SHP77 (cell line): ENCODE measurements around the gene PDE9A.
"Not testable (repeated sequence)": the region's sequence is repeated elsewhere in the genome, so short reads cannot be mapped to it uniquely, and the experiment has no call there.

ENCODE experiments used
- DNase-seq, 2 experiments: peaks; one replicate each; lab custom pipeline; 2025; lab: John Stamatoyannopoulos, UW

PDE9A gene

GRCh38 chr21:42624936-42625335 lies 28.5 kb upstream of the PDE9A start:
- no peak for DNase-seq

GRCh38 chr21:42626171-42626570 lies 27.2 kb upstream of the PDE9A start:
- DNase-seq = no peak

- peak in 1 of 2 experiments; percentile 8 for DNase-seq
These were observed 25.7 kb upstream of the PDE9A start for GRCh38 chr21:42627527-42628289.

- DNase-seq = not testable (repeated sequence)
These were observed 24.9 kb upstream of the PDE9A start for GRCh38 chr21:42628466-42629061.

GRCh38 chr21:42629933-42630589 lies 23.4 kb upstream of the PDE9A start:
- no peak for DNase-seq

- DNase-seq = no peak
These were observed 22.8 kb upstream of the PDE9A start for GRCh38 chr21:42630626-42631025.

- no peak for DNase-seq
These were observed 22.3 kb upstream of the PDE9A start for GRCh38 chr21:42631142-42631541.

- DNase-seq = no peak
These were observed 21.1 kb upstream of the PDE9A start for GRCh38 chr21:42632336-42632751.

- DNase-seq = no peak
These were observed 20.4 kb upstream of the PDE9A start for GRCh38 chr21:42632771-42633690.

GRCh38 chr21:42633858-42634257 lies 19.6 kb upstream of the PDE9A start:
- DNase-seq = no peak

GRCh38 chr21:42635848-42636519 lies 17.4 kb upstream of the PDE9A start:
- DNase-seq = no peak

GRCh38 chr21:42636520-42637266 lies 16.7 kb upstream of the PDE9A start:
- DNase-seq = no peak

GRCh38 chr21:42637267-42638041 lies 16.0 kb upstream of the PDE9A start:
- no peak for DNase-seq

GRCh38 chr21:42638266-42638863 lies 15.1 kb upstream of the PDE9A start:
- DNase-seq = no peak

- no peak for DNase-seq
These were observed 13.7 kb upstream of the PDE9A start for GRCh38 chr21:42639646-42640152.

GRCh38 chr21:42640486-42640885 lies 12.9 kb upstream of the PDE9A start:
- DNase-seq = no peak

- no peak for DNase-seq
These were observed 11.9 kb upstream of the PDE9A start for GRCh38 chr21:42641311-42642218.

- DNase-seq = no peak
These were observed 11.1 kb upstream of the PDE9A start for GRCh38 chr21:42642219-42642745.
